DMS53 (cell line): Measurements from ENCODE around the gene BBS9.

Experiments
- DNase-seq: peaks from one replicate; lab custom pipeline; 2025; lab: John Stamatoyannopoulos, UW

The BBS9 gene

DNA sequence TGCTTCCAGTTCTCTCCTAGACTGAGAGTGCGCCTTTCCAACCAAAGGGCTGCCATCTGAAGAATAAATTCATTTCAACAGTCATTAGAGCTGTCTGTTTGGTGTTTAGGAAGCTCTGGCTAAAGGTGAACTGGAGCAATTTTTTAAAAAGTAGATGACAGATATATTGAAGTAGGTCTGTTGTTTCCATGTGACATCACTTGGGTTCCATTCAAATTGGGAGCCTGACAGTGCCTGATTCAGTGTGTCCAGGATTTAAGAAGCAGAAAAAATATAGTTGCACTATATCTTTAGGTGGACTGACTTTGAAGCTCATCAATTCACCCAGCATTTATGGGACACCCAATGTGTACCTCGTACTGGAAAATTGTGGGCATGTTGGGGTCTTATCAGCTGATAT is 367.7 kb downstream of the BBS9 start:
- DNase-seq: no peak

- DNase-seq: no peak
Measured at GRCh38 chr7:33500703-33501701, 371.6 kb downstream of the BBS9 start.

GRCh38 chr7:33503014-33503413 is 373.6 kb downstream of the BBS9 start:
- DNase-seq: no peak

DNA sequence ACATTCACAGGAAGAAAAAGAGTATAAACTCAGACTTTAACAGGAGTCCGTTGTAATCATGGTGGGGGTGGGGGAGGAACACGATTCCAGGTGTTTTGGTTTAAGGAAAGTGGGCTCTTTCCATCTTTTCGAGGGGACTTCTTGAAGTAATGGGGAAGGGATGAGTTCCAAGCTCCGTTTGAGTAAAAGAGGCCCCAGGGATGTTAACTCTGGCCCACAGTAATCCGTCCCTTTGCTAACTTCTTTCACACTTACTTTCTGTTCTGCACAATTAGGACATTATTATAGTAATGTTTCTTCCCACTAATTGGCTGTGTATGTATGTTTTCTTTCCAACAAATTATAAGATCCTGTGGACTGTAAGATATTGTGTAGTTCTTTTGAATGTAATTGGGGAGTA is 374.4 kb downstream of the BBS9 start:
- no peak for DNase-seq

DNA sequence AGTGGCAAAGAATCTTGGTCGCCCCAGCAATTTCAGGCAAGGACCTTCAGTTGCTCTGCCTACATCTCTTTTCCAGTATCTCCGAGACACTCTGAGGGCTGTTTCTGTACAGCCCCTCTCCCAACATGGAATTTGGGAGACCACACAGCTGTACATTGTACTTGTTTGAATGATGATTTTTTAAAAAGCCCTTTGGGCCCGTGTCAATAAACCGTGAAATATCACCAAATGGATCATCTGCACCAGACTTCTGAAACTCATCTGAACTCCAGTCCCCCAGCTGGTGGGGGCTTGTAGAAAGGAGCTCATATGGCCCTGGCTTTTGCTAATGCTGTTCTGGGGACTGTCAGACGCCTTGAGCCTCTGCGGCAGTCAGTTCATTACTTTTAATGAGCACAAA is 374.9 kb downstream of the BBS9 start:
- DNase-seq: no peak

DNA sequence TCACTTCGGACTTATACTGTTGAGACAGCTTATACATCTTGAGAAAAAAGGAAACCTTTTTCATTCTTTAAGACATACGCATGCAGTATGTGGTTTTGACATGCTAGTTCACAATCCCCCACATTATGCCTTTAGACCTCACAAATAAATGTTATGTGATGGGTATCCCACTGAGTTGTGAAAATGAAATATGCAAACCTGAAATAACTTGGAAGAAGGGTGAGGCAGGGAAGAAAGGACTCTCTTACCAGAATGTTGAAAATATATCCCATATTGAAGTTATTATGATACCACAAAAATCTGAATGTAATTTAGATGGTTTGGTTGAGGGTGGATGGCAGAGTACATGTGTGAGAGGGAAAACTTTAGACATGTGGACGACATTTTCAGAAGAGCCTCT is 379.8 kb downstream of the BBS9 start:
- DNase-seq: no peak

DNA sequence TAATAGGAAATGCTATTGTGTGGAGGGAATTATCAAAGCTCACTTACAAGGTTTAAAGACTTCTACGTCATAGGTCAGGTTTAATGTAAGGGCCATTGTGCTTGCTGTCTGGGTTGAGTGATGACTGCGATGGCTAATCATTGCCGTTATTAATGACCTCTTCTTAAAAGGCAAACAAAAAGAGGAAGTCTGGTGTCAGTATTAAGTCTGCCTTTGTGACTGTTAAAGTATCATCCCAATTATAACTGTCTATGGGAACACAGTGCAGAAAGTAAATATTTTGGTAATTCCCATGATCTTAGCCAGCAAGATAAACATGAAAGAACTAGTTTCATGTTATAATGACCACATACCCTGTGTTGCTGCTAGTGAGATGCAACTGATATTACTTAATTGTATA is 382.4 kb downstream of the BBS9 start:
- no peak for DNase-seq

GRCh38 chr7:33516568-33516967 is 387.2 kb downstream of the BBS9 start:
- no peak for DNase-seq

DNA sequence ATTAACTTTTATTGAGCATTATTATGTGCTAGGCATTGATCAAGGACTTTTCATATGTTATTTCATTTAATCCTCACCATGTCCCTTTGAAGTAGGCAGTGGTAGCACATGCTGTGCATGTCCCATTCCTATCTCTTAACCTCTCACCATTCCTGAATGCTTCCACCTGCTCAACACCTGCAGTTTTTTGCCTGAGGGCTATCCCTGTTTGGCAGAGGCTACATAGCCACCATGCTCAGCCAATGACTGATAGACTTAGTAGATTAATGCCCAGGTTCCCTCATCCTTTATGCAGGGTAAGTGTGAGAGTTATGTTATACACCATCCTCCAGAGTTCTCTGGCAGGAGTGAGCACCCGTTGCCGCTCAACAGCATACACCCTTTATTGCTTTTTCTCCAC is 387.8 kb downstream of the BBS9 start:
- no peak for DNase-seq

GRCh38 chr7:33527008-33527407 is 397.6 kb downstream of the BBS9 start:
- DNase-seq: peak; percentile 49

GRCh38 chr7:33527613-33528012 is 398.2 kb downstream of the BBS9 start:
- DNase-seq: peak; percentile 34

GRCh38 chr7:33529070-33529469 is 399.7 kb downstream of the BBS9 start:
- no peak for DNase-seq

DNA sequence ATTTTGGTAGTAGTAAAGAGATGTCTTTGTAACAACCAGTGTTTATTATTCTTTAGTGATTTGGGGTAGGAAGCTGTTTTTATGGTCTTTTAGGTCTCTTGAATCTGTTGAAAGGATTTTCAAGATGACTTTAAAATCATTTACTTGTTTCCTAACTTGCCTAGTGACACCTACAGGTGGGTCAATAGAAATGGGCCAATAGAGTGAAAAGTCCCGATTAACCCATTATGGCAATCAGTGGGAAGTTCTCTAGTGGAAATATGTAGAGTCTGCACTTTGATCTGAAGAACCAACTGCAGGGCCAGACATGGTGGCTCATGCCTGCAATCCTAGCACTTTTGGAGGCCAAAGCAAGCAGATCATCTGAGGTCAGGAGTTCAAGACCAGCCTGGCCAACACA is 401.3 kb downstream of the BBS9 start:
- no peak for DNase-seq

- DNase-seq: no peak
Measured at GRCh38 chr7:33531888-33532287, 402.5 kb downstream of the BBS9 start.

DNA sequence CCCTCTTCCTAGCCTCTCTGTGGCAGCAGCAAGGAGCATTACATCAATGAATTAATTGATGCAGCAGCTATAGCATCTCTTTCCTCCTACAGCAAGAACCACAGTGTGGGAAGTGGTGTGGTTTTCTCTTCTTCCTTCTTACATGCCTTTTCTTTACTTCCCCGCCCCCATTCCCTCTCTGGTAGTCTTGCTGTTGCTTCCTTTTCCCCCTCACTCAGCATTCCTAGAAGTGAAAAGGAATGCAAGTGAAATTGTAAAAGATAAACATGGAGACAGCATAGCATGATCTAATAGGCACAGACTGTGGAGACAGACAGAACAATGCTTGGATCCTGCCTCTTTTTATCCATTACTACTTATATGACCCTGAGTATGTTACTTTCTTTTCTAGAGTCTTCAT is 405.5 kb downstream of the BBS9 start:
- DNase-seq: no peak

DNA sequence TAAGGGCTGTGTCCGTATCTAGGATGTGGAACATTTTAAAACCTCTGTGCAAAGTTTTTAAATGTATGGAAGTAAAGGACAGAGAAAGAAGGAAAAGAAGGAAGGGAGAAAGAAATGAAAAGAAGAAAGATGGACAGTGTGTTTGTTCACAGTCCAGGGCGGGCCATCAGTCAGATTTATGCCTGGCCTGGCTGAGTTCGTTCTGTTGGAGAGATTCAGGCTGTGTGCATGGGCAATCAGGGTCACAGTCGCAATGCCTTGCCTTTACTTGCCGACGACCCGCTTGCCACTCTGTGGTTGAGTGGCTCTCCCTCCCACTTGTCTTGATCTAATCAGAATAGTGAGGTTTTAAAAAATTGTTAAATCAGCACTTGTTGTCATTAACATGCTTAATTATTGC is 406.6 kb downstream of the BBS9 start:
- no peak for DNase-seq

- no peak for DNase-seq
Measured at GRCh38 chr7:33536398-33537103, 407.2 kb downstream of the BBS9 start.

DNA sequence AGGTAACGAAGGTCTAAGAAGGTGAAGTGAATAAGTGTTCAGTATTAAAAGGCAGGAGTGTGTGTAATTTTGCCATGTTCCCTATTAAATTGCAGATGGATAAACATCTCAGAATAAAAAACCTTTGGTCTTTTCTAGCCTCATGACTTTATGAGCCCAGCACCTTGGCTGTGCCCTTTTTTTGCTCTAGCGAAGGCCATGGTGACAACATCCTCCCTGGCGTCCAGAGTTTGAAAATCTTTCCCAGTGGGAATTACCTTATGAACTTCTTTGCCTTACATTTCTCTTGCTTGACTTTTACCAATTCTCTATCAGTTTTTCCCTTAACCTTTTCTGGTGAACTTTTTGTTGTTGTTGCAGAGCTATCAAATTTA is 407.7 kb downstream of the BBS9 start:
- DNase-seq: no peak

DNA sequence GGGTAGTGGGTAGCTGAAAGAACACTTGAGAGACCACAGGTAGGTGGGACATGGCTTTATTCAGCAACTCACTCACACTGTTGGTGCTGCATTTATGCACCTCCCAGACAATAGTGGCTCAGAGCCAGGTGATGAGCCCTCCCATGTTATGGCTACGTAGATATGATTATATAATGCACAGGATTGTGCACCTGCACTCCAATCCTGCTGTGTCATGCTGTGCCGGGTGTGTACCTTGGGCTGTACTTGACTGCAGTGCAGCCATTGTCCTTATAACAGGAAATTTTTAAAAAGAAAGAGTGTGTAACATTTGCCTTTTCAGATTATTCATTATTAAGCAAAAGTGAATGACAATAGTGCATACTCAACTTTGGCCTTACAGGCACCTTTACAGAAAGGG is 409.8 kb downstream of the BBS9 start:
- peak; percentile 62 for DNase-seq

DNA sequence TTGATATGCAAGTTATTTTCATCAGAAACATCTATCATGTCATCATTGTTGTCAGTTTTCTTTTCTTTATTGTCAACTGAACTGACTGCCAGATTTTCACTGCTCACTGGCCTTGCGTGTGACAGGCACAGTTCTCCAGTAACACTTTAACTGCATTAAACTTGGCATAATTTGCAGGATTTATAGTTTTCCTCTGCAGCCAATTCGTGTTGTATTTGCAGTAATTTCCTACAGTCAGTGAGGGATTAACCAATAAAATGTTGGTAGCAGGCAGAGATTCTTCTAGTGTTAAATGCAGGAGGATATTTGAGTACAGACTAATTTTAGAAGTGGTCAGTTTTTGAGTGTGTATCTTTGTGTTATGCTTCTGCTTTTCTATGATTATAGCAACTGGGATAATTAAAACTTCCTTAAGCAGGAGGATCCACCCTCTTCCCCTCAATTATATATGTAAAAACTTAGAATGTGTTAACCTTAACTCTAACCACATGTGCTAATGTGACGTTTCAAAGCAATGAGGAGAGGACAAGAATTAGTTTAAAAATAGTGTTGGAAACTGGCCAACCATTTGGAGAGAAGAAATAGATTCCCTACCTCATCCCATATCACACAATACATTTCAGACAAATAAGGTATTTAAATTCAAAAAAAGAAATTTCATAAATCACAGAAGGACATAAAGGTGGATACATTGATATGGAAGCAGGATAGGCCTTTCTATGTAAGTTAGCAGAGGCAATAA is 410.5 kb downstream of the BBS9 start:
- DNase-seq: no peak

- no peak for DNase-seq
Measured at GRCh38 chr7:33547880-33548279, 418.5 kb downstream of the BBS9 start.

GRCh38 chr7:33550363-33550762 is 421.0 kb downstream of the BBS9 start:
- no peak for DNase-seq

- DNase-seq: no peak
Measured at GRCh38 chr7:33550979-33551378, 421.6 kb downstream of the BBS9 start.
